Measurements from ENCODE around the gene LRRC15.

The LRRC15 gene

GRCh38 chr3:194369522-194370279 is at the start of gene LRRC15:
TSS of gene LRRC15 (minus strand) at chr3:194369743. CDS start at chr3:194361043, 8,700 bp downstream.
- DNase-seq: peak; percentile 24

GRCh38 chr3:194418671-194419070 is 49.1 kb upstream of the LRRC15 start:
- DNase-seq: no peak

GRCh38 chr3:194407423-194407822 is 37.9 kb upstream of the LRRC15 start:
- no peak for DNase-seq

- no peak for DNase-seq
Measured at GRCh38 chr3:194405766-194406165, 36.2 kb upstream of the LRRC15 start.

GRCh38 chr3:194404365-194405140 is 35.0 kb upstream of the LRRC15 start:
- DNase-seq: peak; percentile 64

GRCh38 chr3:194401868-194402329 is 32.4 kb upstream of the LRRC15 start:
- no peak for DNase-seq

GRCh38 chr3:194401346-194401745 is 31.8 kb upstream of the LRRC15 start:
- DNase-seq: no peak

- DNase-seq: no peak
Measured at GRCh38 chr3:194399874-194400411, 30.4 kb upstream of the LRRC15 start.

GRCh38 chr3:194399166-194399565 is 29.6 kb upstream of the LRRC15 start, which contains the start of gene GP5:
TSS of gene GP5 (minus strand) at chr3:194399266. CDS start at chr3:194398282, 984 bp downstream.
- DNase-seq: no peak

- peak; percentile 59 for DNase-seq
Measured at GRCh38 chr3:194397757-194398312, 28.3 kb upstream of the LRRC15 start.

GRCh38 chr3:194396859-194397756 is 27.6 kb upstream of the LRRC15 start:
- DNase-seq: peak; percentile 66

GRCh38 chr3:194396539-194396858 is 27.0 kb upstream of the LRRC15 start:
- DNase-seq: no peak

GRCh38 chr3:194395778-194396538 is 26.4 kb upstream of the LRRC15 start:
- DNase-seq: peak; percentile 80

- DNase-seq: no peak
Measured at GRCh38 chr3:194395212-194395611, 25.7 kb upstream of the LRRC15 start.

- no peak for DNase-seq
Measured at GRCh38 chr3:194392576-194392975, 23.0 kb upstream of the LRRC15 start.

GRCh38 chr3:194390835-194391234 is 21.3 kb upstream of the LRRC15 start:
- DNase-seq: no peak

GRCh38 chr3:194389269-194389668 is 19.7 kb upstream of the LRRC15 start:
- no peak for DNase-seq

GRCh38 chr3:194387926-194388418 is 18.4 kb upstream of the LRRC15 start:
- no peak for DNase-seq

GRCh38 chr3:194387276-194387675 is 17.7 kb upstream of the LRRC15 start:
- no peak for DNase-seq

- no peak for DNase-seq
Measured at GRCh38 chr3:194386648-194387047, 17.1 kb upstream of the LRRC15 start.

GRCh38 chr3:194386066-194386465 is 16.5 kb upstream of the LRRC15 start:
- no peak for DNase-seq

All from CD4-positive, alpha-beta T cell treated with Interleukin-6 for 4 hours (primary cell).